ENCODE data around the gene UBE4A.

The UBE4A gene

GRCh38 chr11:118341815-118342489 lies 17.4 kb upstream of the UBE4A start:
- in situ Hi-C loops (cut with MboI; ENCODE audit: low sequenced_read_pairs), result loop anchor here (5.0 kb wide), 1 partner anchor 145 kb away; no protein-coding TSS in a partner anchor

GRCh38 chr11:118342503-118343161 lies 16.8 kb upstream of the UBE4A start, which contains the start of gene CD3D:
TSS of gene CD3D (minus strand) at chr11:118342705. CDS start at chr11:118342607, 98 bp downstream.
- in situ Hi-C loops (cut with MboI; ENCODE audit: low sequenced_read_pairs), result loop anchor here (5.0 kb wide), 1 partner anchor 145 kb away; no protein-coding TSS in a partner anchor

- in situ Hi-C loops (cut with MboI; ENCODE audit: low sequenced_read_pairs), result loop anchor here (5.0 kb wide), 1 partner anchor 146 kb away; no protein-coding TSS in a partner anchor
Observed at GRCh38 chr11:118343248-118343647, 16.2 kb upstream of the UBE4A start.

- in situ Hi-C loops (cut with MboI; ENCODE audit: low sequenced_read_pairs), result loop anchor here (5.0 kb wide), 1 partner anchor 147 kb away; no protein-coding TSS in a partner anchor
Observed at GRCh38 chr11:118343981-118344515, 15.4 kb upstream of the UBE4A start, which contains the start of gene CD3G. TSS of gene CD3G (plus strand) at chr11:118344344. CDS start at chr11:118344424, 80 bp downstream.

GRCh38 chr11:118349475-118349874 lies 9.9 kb upstream of the UBE4A start:
- in situ Hi-C loops (cut with MboI; ENCODE audit: low sequenced_read_pairs), result no loop called here

GRCh38 chr11:118353084-118353710 lies 6.2 kb upstream of the UBE4A start:
- in situ Hi-C loops (cut with MboI; ENCODE audit: low sequenced_read_pairs), result no loop called here

- in situ Hi-C loops (cut with MboI; ENCODE audit: low sequenced_read_pairs), result no loop called here
Observed at GRCh38 chr11:118358071-118358470, 1.3 kb upstream of the UBE4A start.

GRCh38 chr11:118364956-118365615 lies 5.7 kb downstream of the UBE4A start:
- in situ Hi-C loops (cut with MboI; ENCODE audit: low sequenced_read_pairs), result no loop called here

GRCh38 chr11:118366287-118366686 lies 6.9 kb downstream of the UBE4A start:
- in situ Hi-C loops (cut with MboI; ENCODE audit: low sequenced_read_pairs), result no loop called here

- in situ Hi-C loops (cut with MboI; ENCODE audit: low sequenced_read_pairs), result no loop called here
Observed at GRCh38 chr11:118370774-118371173, 11.4 kb downstream of the UBE4A start.

GRCh38 chr11:118373263-118373662 lies 13.9 kb downstream of the UBE4A start:
- in situ Hi-C loops (cut with MboI; ENCODE audit: low sequenced_read_pairs), result no loop called here

- in situ Hi-C loops (cut with MboI; ENCODE audit: low sequenced_read_pairs), result no loop called here
Observed at GRCh38 chr11:118373871-118374270, 14.5 kb downstream of the UBE4A start.

- in situ Hi-C loops (cut with MboI; ENCODE audit: low sequenced_read_pairs), result no loop called here
Observed at GRCh38 chr11:118374729-118375128, 15.3 kb downstream of the UBE4A start.

- in situ Hi-C loops (cut with MboI; ENCODE audit: low sequenced_read_pairs), result no loop called here
Observed at GRCh38 chr11:118375978-118376377, 16.6 kb downstream of the UBE4A start.

- in situ Hi-C loops (cut with MboI; ENCODE audit: low sequenced_read_pairs), result no loop called here
Observed at GRCh38 chr11:118379497-118379896, 20.1 kb downstream of the UBE4A start.

- in situ Hi-C loops (cut with MboI; ENCODE audit: low sequenced_read_pairs), result no loop called here
Observed at GRCh38 chr11:118380571-118380970, 21.2 kb downstream of the UBE4A start.

GRCh38 chr11:118382954-118383353 lies 23.6 kb downstream of the UBE4A start:
- in situ Hi-C loops (cut with MboI; ENCODE audit: low sequenced_read_pairs), result no loop called here

- in situ Hi-C loops (cut with MboI; ENCODE audit: low sequenced_read_pairs), result no loop called here
Observed at GRCh38 chr11:118383657-118384056, 24.3 kb downstream of the UBE4A start.

- in situ Hi-C loops (cut with MboI; ENCODE audit: low sequenced_read_pairs), result loop anchor here (10.0 kb wide), 1 partner anchor 99 kb away; no protein-coding TSS in a partner anchor
Observed at GRCh38 chr11:118396097-118396501, 36.7 kb downstream of the UBE4A start.

GRCh38 chr11:118397448-118397847 lies 38.0 kb downstream of the UBE4A start:
- in situ Hi-C loops (cut with MboI; ENCODE audit: low sequenced_read_pairs), result loop anchor here (10.0 kb wide), 1 partner anchor 97 kb away; no protein-coding TSS in a partner anchor

All from HL-60/S4 (cell line).